T-helper 22 cell (primary cell): ENCODE measurements around the gene SLIT3.
"Not testable (repeated sequence)": the region's sequence is repeated elsewhere in the genome, so short reads cannot be mapped to it uniquely, and the experiment has no call there.

ENCODE experiments used
- DNase-seq: peaks from one replicate; pipeline ENCODE4 v3.0.0-alpha.2; 2020; ENCODE audit warnings: low read depth

SLIT3 gene

DNA sequence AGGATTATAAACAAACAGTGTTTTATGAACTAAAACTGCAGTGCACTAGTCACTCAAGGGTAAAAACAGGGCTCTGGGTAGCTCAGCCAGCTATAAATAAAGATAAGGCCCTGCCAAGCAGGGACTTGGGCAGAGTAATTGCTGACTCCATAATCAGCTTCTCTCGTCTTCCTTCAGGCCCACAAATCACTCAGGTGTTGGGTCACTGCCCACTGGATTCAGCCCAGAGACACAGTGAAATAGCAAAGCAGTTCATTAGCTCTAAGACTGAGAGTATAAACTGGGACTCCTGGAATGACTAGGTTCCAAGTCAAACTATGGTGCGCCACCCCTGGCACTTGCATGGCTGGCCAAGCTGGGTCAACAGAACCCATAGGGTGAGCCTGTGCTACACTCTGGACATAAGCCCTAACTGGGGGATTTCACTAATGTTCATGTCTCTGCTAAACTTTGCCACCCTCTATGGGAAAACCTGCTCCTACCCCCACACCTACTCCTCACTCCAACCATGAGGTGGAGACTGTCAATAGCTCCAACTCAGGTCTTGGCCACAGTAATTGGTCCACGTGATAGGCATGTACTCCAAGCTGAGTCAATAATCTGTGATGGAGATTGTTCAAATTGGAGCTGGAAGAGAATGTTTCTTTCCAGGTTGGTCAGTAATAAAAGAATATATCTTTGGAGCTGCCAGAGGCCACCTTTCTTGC is 158.5 kb downstream of the SLIT3 start:
- no peak for DNase-seq

DNA sequence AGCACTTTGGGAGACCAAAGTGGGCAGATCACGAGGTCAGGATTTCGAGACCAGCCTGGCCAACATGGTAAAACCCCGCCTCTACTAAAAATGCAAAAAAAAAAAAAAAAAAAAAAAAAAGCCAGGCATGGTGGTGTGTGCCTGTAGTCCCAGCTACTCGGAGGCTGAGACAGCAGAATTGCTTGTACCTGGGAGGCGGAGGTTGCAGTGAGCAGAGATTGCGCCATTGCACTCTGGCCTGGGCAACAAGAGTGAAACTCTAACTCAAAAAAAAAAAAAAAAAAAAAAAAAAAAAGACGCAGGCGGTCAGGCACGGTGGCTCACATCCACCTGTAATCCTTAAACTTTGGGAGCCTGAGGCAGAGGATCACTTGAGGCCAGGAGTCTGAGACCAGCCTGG is 160.7 kb downstream of the SLIT3 start:
- not testable (repeated sequence) for DNase-seq

- no peak for DNase-seq
Measured at GRCh38 chr5:169139480-169140050, 161.4 kb downstream of the SLIT3 start.

DNA sequence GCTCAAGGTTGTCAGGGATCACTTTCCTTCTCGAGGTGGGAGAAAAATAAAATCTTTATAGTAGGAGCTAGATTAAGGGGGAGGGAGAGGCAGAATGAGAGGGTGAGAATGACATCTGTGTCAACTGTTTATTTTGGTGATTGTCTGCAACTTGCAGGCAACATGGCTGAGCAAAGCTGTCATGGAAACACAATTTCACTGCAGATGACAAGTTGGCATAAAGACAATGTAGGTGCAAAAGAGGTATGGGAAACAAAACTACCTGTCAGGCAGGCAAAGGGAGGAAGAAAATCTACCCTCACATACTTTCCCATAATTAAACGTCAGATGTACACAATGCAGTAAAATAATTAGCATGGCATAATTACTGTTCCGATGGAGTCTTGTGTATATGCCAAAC is 167.4 kb downstream of the SLIT3 start:
- no peak for DNase-seq

- DNase-seq, result no peak
Measured at GRCh38 chr5:169132302-169132660, 168.7 kb downstream of the SLIT3 start.

DNA sequence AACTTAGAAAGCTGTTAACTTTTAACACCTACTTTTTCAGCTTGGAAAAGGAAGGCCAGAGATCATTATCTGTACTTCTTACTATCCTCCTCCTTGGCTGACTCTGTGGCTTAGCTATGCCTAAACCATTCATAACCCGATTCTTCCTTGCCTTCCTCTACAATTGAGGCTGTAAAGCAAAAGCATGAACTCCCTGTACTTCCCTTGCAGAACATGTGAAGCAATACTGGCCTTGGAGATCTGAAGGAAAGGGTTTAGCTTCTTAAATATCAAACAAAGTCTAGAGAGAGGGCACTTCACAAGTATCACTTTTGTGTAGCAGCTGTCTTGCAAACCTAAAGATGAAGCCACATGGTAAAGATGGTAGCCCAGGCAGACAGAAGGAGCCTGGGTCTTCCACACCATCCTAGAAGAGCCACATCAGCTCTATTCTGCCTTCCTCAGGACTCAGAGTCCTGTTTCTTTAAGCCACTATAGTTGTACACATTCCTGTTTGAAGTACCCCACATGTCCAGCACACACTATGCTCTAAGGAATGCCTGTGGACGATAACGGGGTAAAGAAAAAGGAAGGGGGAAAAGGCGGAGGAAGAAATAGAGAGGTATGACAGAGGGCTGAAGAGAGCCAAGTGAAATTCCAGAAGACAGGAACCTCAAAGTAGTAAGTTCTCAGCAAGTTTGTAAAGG is 169.2 kb downstream of the SLIT3 start:
- DNase-seq, result no peak

DNA sequence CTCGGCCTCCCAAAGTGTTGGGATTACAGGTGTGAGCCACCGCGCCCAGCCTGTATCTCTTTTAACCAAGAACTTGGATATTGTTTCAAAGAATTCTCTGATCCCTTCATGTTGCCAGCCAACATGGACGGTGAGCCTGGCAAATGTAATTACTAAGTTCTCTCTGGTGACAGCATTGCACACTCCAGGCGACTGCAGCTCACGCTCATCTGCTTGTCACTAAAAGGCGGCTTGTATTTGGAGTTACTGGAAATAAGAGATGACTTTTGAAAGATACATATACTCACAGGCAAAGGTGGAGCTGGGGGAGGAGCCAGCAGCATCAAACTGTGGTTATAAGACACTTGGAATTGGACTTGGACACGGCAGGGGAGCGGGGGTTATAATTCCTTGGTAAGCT is 172.3 kb downstream of the SLIT3 start:
- DNase-seq, result no peak

- DNase-seq, result no peak
Measured at GRCh38 chr5:169127431-169127830, 173.5 kb downstream of the SLIT3 start.

DNA sequence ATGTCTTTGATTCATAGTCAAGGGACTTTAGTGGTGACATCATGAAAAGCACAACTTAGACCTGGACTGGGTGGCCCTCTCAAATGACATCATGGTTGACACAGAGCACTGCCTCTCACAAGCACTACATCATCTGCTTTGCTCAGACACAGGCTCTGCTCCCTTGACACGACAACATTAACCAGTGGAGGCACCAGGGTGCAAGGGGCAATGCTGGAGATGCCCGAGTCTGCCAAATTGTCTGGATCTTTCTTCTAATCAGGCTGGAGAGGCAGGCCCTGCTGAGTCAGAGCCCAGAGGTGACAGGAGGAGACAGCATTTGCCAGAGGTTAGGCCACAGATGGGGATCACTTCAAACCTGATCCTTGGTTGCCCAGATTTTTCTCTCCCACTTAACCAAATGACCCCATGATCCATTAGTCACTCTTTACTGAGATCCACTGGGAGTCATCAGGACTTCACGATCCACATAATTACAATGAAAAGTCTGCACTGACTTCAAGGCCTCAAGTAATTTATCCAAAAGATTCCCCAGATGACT is 174.4 kb downstream of the SLIT3 start:
- DNase-seq, result no peak

- DNase-seq, result no peak
Measured at GRCh38 chr5:169125571-169125970, 175.4 kb downstream of the SLIT3 start.

- DNase-seq, result no peak
Measured at GRCh38 chr5:169122951-169123350, 178.0 kb downstream of the SLIT3 start.

GRCh38 chr5:169121630-169122420 is 179.1 kb downstream of the SLIT3 start:
- DNase-seq, result no peak

DNA sequence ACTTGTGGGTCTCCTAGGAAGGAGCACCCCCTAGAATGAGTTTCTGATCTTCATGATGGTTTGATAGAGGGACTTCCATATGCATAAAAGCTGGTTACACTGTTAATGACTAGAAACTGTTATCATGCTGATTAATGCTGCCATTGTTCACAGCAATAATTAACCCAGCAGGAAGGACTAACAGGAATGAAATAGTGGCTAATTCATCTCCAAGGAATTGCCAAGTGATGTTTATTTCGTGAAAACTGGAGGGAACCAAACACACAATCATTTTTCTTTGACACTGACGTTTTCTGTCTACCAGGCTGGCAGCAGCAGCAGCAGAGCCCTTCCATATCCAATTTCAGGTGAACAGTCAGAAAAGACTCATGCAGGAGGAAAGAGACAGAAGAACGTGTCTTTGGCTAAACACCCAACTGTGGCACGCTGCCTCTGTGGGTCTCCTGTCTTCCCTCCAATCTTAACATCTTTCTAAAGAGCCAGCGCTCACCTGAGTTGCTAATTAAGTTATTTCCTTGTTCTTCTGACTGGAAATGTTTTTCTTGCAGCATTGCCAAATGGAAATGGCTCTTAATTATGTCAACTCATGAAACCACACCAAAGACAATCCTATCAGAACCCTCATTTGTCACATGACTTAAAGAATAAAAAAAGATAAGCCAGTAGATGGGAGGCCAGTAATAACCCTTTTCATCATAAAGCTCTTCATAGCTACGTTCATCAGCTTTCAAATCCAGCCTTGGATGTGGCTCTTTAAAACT is 181.5 kb downstream of the SLIT3 start:
- no peak for DNase-seq

GRCh38 chr5:169116961-169117461 is 183.9 kb downstream of the SLIT3 start:
- DNase-seq, result no peak

GRCh38 chr5:169115461-169116124 is 185.3 kb downstream of the SLIT3 start:
- DNase-seq, result no peak

- no peak for DNase-seq
Measured at GRCh38 chr5:169114466-169115065, 186.4 kb downstream of the SLIT3 start.

DNA sequence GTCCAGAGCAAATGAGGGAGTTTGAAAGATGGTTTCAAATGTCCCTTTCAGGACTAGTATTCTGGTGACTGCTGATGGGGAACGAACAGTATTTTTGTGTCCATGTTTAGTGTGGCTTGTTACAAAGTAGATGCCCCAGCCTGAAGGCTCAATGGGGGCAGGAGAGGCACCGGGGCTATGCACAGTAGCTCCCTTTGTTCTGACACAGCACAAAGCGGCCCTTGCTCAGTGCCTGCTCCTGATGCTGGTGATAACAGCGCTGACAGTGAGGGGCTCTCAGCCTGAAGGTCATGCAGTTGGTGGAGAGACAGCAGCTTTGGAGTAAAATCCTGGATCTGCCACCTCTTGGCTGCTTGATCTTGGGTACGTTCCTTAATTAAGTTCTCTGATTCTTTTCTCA is 188.9 kb downstream of the SLIT3 start:
- DNase-seq, result no peak

DNA sequence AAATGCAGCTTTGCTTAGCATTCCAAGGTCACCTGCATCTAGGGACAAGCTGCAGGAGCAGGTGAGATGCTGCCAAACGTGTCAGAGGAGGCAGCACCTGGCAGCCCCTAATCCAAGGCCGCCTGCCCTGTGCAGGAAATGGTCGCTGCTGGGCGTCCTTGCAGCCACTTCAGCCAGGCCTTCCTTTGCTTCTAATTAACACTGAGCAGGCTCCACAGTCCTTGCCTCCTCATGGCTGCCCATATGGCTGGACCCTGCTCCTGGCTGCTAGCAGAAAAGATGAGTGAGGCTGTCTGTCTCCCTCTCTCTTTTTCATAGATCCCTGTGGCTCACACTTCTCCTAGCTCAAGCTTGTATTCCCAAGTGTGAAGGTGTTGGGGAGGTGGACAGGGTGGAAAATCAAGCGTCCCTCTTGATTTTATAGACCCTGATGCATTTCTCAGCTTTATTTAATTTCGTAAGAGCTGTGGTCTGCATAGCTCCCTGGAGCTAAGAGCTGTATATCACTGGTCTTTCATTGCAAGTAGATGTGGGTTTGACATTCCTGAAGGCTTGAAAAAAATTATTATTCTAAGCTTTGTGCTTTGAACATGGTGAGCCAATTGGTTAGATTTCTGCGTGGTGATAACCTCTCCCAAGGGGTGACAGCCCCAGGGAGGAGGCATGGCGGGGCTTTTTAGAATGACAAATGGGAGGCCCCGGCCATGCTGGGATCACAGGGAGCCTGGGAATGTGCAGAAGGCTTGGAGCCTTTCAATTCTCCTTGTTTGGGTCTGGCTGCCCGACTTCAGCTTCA is 193.8 kb downstream of the SLIT3 start:
- no peak for DNase-seq

- DNase-seq, result not testable (repeated sequence)
Measured at GRCh38 chr5:169105582-169105981, 195.4 kb downstream of the SLIT3 start.
